Adrenal gland (tissue), 12 donors: Measurements from ENCODE around the gene ZFYVE19. TPM values are rescaled to one million over a fixed set of nuclear protein-coding genes. Genes with fewer than 3 reads are reported as not detected.

Experiments
- DNase-seq, 7 donors: peaks; one replicate each; pipeline ENCODE4 v3.0.0-alpha.2; 2019 to 2020
- H3K27ac ChIP-seq, 5 donors: fragments of 200-600 bp; sonication (generic) in 4 of 5; 1 replicate in 3 of 5; 2 replicates in 2 of 5; pipeline versions ENCODE4 v1.5.1 to v1.8.0; 2016 to 2020; ENCODE audit warnings: mild to moderate bottlenecking in 1 of 5
- H3K27me3 ChIP-seq: fragments of 200-600 bp; 2 replicates; pipeline ENCODE4 v1.8.0; 2021
- H3K36me3 ChIP-seq, 2 donors: fragments of 200-600 bp; replicated peaks in 1 of 2; 1 replicate in 1 of 2; 2 replicates in 1 of 2; pipeline versions ENCODE4 v1.5.1 to v1.8.0; 2018 to 2022
- H3K4me1 ChIP-seq, 2 donors: fragments of 200-600 bp; replicated peaks in 1 of 2; 1 replicate in 1 of 2; 2 replicates in 1 of 2; pipeline versions ENCODE4 v1.5.1 to v1.8.0; 2018 to 2021
- H3K4me3 ChIP-seq, 4 donors: fragments of 200-600 bp; sonication (generic) in 3 of 4; one replicate each; pipeline ENCODE4 v1.5.1; 2016 to 2018
- H3K9me3 ChIP-seq, 3 donors: fragments of 200-600 bp; sonication (generic) in 1 of 3; replicated peaks in 1 of 3; 1 replicate in 2 of 3; 2 replicates in 1 of 3; pipeline versions ENCODE4 v1.5.1 to v1.8.0; 2016 to 2021
- CTCF ChIP-seq, 6 experiments: fragments of 450-650 bp in 4 of 6; fragments of 200-600 bp in 2 of 6; sonication (generic) in 1 of 6; IDR thresholded peaks; 1 replicate in 5 of 6; 2 replicates in 1 of 6; pipeline versions ENCODE4 v1.5.1 to v1.8.0; 2016 to 2021; ENCODE audit warnings: antibody characterized with exemption in 6 of 6, mild to moderate bottlenecking in 2 of 6, moderate library complexity in 1 of 6
- POLR2A ChIP-seq, 2 donors: fragments of 450-650 bp; IDR thresholded peaks; one replicate each; pipeline ENCODE4 v1.6.1; 2017; ENCODE audit warnings: antibody characterized with exemption in 2 of 2, mild to moderate bottlenecking in 2 of 2, moderate library complexity in 1 of 2
- WGBS, 4 donors: extraction: QIAGEN DNeasy Blood & Tissue Kit in 2 of 4; methylation state at CpG; one replicate each; pipeline versions ENCODE4 v1.1.5 to v1.1.7; 2013 to 2017; 5-methylcytosine and 5-hydroxymethylcytosine counted together
- intact Hi-C, 2 donors: fragments of 100-400 bp; cut with DNase I; formaldehyde crosslinking; loops; one replicate each; pipeline versions ENCODE4 v1.14.1 to v1.15.0; 2022 to 2023
- polyA plus RNA-seq, 3 donors: library from polyadenylated mRNA; stranded (reverse); fragments of 200-250 nt in 2 of 3; fragments of 350-450 nt in 1 of 3; fragmentation: Illumina TruSeq in 1 of 3; extraction: RNeasy Lipid Tissue Mini Kit (QIAGEN cat#74804) in 1 of 3; gene quantifications; one replicate each; pipeline ENCODE4 v1.2.3, GENCODE V29; 2013 to 2014
- total RNA-seq, 9 donors: library from RNA; depleted of rRNA in 4 of 9; stranded (reverse); fragments of >200 nt in 4 of 9; fragments of 120-200 nt in 1 of 9; fragmentation: NEBNext Ultra II Directional in 1 of 9; extraction: Animal tissue kit (Norgen Biotek cat#: 25700) in 1 of 9; gene quantifications; one replicate each; pipeline versions ENCODE4 v1.1.0 to v1.2.4, GENCODE V29; 2013 to 2023
- donor health status: healthy with polysubstance abuse.
- donor health status: Bipolar disorder and iron deficiency.
- donor health status: DM: yes; HTN: yes; CAD: no.
- donor health status: DM: no; HTN: no; CAD: no.
- donor health status: DM: no; HTN: no; CAD: no.
- donor health status: DM: yes; HTN: yes; CAD: no.

ZFYVE19 gene
- total and polyA plus RNA-seq, 12 donors, result 11.0 to 35.1 (median 24.7) TPM

GRCh38 chr15:40838756-40839155 lies 31.9 kb downstream of the ZFYVE19 start:
- Histone ChIP-seq H3K4me3 (no peak overlapping the region), H3K36me3 (no peaks in the 10 kb centered on the region), H3K27ac (no peak overlapping the region), H3K27me3 (peaks cover 8% of the 10 kb centered on the region), H3K4me1 (peaks cover 0 to 4% of the 10 kb centered on the region in 2 donors), H3K9me3 (no peaks in the 10 kb centered on the region)
- DNase-seq, result no peak
- no peak for TF ChIP-seq CTCF (IDR thresholded peaks at IDR 0.05)
- no peak for TF ChIP-seq POLR2A (IDR thresholded peaks at IDR 0.05)
- intact Hi-C loops, result no loop called here
- 81 to 86% (median 85%) methylated on average over 5 of the region's 5 CpGs for WGBS, 4 donors

- no peak overlapping the region for H3K27ac ChIP-seq
- peaks cover 27% of the 10 kb centered on the region for H3K27me3 ChIP-seq
- DNase-seq, result no peak
- H3K9me3 ChIP-seq, result no peaks in the 10 kb centered on the region
- TF ChIP-seq POLR2A (IDR thresholded peaks at IDR 0.05), result no peak
- TF ChIP-seq CTCF (IDR thresholded peaks at IDR 0.05), result no peak
- H3K36me3 ChIP-seq, result no peaks in the 10 kb centered on the region
- intact Hi-C loops, result no loop called here
- no peak overlapping the region for H3K4me3 ChIP-seq
- 57 to 66% (median 62%) methylated on average over 2 of the region's 2 CpGs for WGBS, 4 donors
- H3K4me1 ChIP-seq, result peaks cover 7 to 15% of the 10 kb centered on the region in 2 donors
Measured at GRCh38 chr15:40841741-40842140, 34.9 kb downstream of the ZFYVE19 start.

GRCh38 chr15:40843261-40843884 lies 36.5 kb downstream of the ZFYVE19 start:
- TF ChIP-seq CTCF (IDR thresholded peaks at IDR 0.05) (no peak), POLR2A (IDR thresholded peaks at IDR 0.05) (no peak)
- no peak for DNase-seq
- H3K27ac ChIP-seq, result no peak overlapping the region
- peak overlapping the region in 1 of 4 donors; percentile 57 for H3K4me3 ChIP-seq
- peaks cover 7 to 15% of the 10 kb centered on the region in 2 donors for H3K4me1 ChIP-seq
- no peaks in the 10 kb centered on the region for H3K9me3 ChIP-seq
- peaks cover 27% of the 10 kb centered on the region for H3K27me3 ChIP-seq
- WGBS, 4 donors, result 27 to 64% (median 45%) methylated on average over 2 to 34 of the region's 34 CpGs
- no peaks in the 10 kb centered on the region for H3K36me3 ChIP-seq
- intact Hi-C loops, result no loop called here

GRCh38 chr15:40843885-40844695 lies 37.2 kb downstream of the ZFYVE19 start, which contains the start of gene SPINT1:
Gene SPINT1, plus strand, starts transcription at chr15:40844048. Its CDS starts 507 bp downstream, at chr15:40844555.
- no peak for TF ChIP-seq POLR2A (IDR thresholded peaks at IDR 0.05)
- no peak for TF ChIP-seq CTCF (IDR thresholded peaks at IDR 0.05)
- DNase-seq, result no peak
- peak within 1 kb of the TSS in 2 of 4 donors; percentile 15 to 57 for H3K4me3 ChIP-seq
- H3K27ac ChIP-seq, result no peak within 1 kb of the TSS
- H3K4me1 ChIP-seq, result peaks cover 7 to 15% of the 10 kb centered on the region in 2 donors
- intact Hi-C loops, result no loop called here
- H3K27me3 ChIP-seq, result peaks cover 27% of the 10 kb centered on the region
- H3K36me3 ChIP-seq, result no peaks in the 10 kb centered on the region
- no peaks in the 10 kb centered on the region for H3K9me3 ChIP-seq
- WGBS, 4 donors, result 1 to 2% (median 1%) methylated on average over 13 to 89 of the region's 89 CpGs
